IMR-90 (cell line): ENCODE data around the gene CLEC4D. TPM values are rescaled to one million over a fixed set of nuclear protein-coding genes. Genes with fewer than 3 reads are reported as not detected.

ENCODE experiments used
- ATAC-seq: fragments of 200-7000 bp; cut with Tn5 transposase; 2 replicates; pipeline ENCODE4 v1.9.1; 2020; ENCODE audit warnings: low read depth, mild to moderate bottlenecking, moderate library complexity
- BruUV-seq: library from RNA; stranded (reverse); fragments of 400-500 nt; replicated peaks from 2 replicates; lab custom pipeline; 2021; lab: Mats Ljungman, UMichigan
- CTCF ChIA-PET: fragments of 300-600 bp; formaldehyde crosslinking; extraction: SDS; loops from one replicate; lab custom pipeline; 2021; ENCODE audit warnings: antibody characterized with exemption; lab: Yijun Ruan, JAX
- POLR2A ChIA-PET: fragments of 300-600 bp; sonication (Branson Sonifier 250); formaldehyde crosslinking; loops from one replicate; lab custom pipeline; 2022; ENCODE audit warnings: antibody characterized with exemption; ENCODE audit not compliant: unreplicated experiment; lab: Charles Lee
- DNase-seq: peaks from one replicate; pipeline ENCODE4 v3.0.0; 2013
- H2AFZ ChIP-seq: replicated peaks from 2 replicates; pipeline ENCODE3; 2013; ENCODE audit warnings: low read length, mild to moderate bottlenecking; ENCODE audit not compliant: poor library complexity
- H2AK5ac ChIP-seq: 2 replicates; pipeline ENCODE4 v1.6.1; 2013; ENCODE audit warnings: low read depth, low read length, inconsistent platforms
- H2AK9ac ChIP-seq: replicated peaks from 2 replicates; pipeline ENCODE3; 2013; ENCODE audit warnings: mild to moderate bottlenecking, low read depth, low read length, moderate library complexity; ENCODE audit not compliant: poor library complexity
- H2BK120ac ChIP-seq: 2 replicates; pipeline ENCODE4 v1.6.1; 2013; ENCODE audit warnings: low read depth, low read length, inconsistent platforms
- H2BK15ac ChIP-seq: 3 replicates; pipeline ENCODE4 v1.6.1; 2013; ENCODE audit warnings: low read depth, low read length, inconsistent platforms
- H2BK20ac ChIP-seq: 2 replicates; pipeline ENCODE4 v1.6.1; 2013; ENCODE audit warnings: low read depth, mild to moderate bottlenecking, inconsistent platforms, low read length, moderate library complexity
- H2BK5ac ChIP-seq: 2 replicates; pipeline ENCODE4 v1.6.1; 2013; ENCODE audit warnings: mild to moderate bottlenecking, low read depth, low read length, inconsistent platforms; ENCODE audit not compliant: poor library complexity, severe bottlenecking
- H3K14ac ChIP-seq: replicated peaks from 2 replicates; pipeline ENCODE4 v1.6.1; 2013; ENCODE audit warnings: low read depth, low read length, inconsistent platforms
- H3K18ac ChIP-seq: 2 replicates; pipeline ENCODE4 v1.6.1; 2013; ENCODE audit warnings: low read depth, low read length, control low read depth
- H3K23ac ChIP-seq: 2 replicates; pipeline ENCODE4 v1.6.1; 2013; ENCODE audit warnings: low read depth, low read length, inconsistent platforms
- H3K27ac ChIP-seq: 2 replicates; pipeline ENCODE4 v1.5.1; 2013; ENCODE audit warnings: mild to moderate bottlenecking, control low read depth, low read length; ENCODE audit not compliant: insufficient read depth
- H3K27me3 ChIP-seq: 2 replicates; pipeline ENCODE4 v1.6.1; 2013; ENCODE audit warnings: low read length; ENCODE audit not compliant: control insufficient read depth, insufficient read depth
- H3K36me3 ChIP-seq: 2 replicates; pipeline ENCODE4 v1.6.1; 2013; ENCODE audit warnings: low read length, mixed read lengths; ENCODE audit not compliant: control insufficient read depth, insufficient read depth
- H3K4ac ChIP-seq: 2 replicates; pipeline ENCODE4 v1.6.1; 2013; ENCODE audit warnings: low read depth, low read length, inconsistent platforms
- H3K4me1 ChIP-seq: 2 replicates; pipeline ENCODE4 v1.6.1; 2013; ENCODE audit warnings: low read length, mixed read lengths; ENCODE audit not compliant: control insufficient read depth, insufficient read depth
- H3K4me2 ChIP-seq: 2 replicates; pipeline ENCODE4 v1.6.1; 2013; ENCODE audit warnings: low read depth, mild to moderate bottlenecking, control low read depth, low read length, moderate library complexity
- H3K4me3 ChIP-seq: 2 replicates; pipeline ENCODE4 v1.5.1; 2013; ENCODE audit warnings: low read depth, mild to moderate bottlenecking, control low read depth, low read length, moderate library complexity; ENCODE audit not compliant: insufficient read depth
- H3K56ac ChIP-seq: 2 replicates; pipeline ENCODE4 v1.6.1; 2013; ENCODE audit warnings: low read length, inconsistent platforms; ENCODE audit not compliant: insufficient read depth; ENCODE audit errors: extremely low read depth
- H3K79me1 ChIP-seq, 2 experiments: 2 replicates each; pipeline ENCODE4 v1.6.1; 2013; ENCODE audit warnings: low read length in 2 of 2, inconsistent platforms in 1 of 2, low read depth in 1 of 2
- H3K9ac ChIP-seq: 2 replicates; pipeline ENCODE4 v1.6.1; 2013; ENCODE audit warnings: low read depth, low read length, control low read depth
- H3K9me1 ChIP-seq: 2 replicates; pipeline ENCODE4 v1.6.1; 2013; ENCODE audit warnings: low read length, inconsistent platforms; ENCODE audit not compliant: insufficient read depth
- H3K9me3 ChIP-seq: 2 replicates; pipeline ENCODE4 v1.6.1; 2013; ENCODE audit warnings: low read length; ENCODE audit not compliant: control insufficient read depth, insufficient read depth
- H4K20me1 ChIP-seq: 2 replicates; pipeline ENCODE4 v1.6.1; 2013; ENCODE audit warnings: low read length, inconsistent platforms; ENCODE audit not compliant: insufficient read depth
- H4K5ac ChIP-seq: 2 replicates; pipeline ENCODE4 v1.6.1; 2013; ENCODE audit warnings: mild to moderate bottlenecking, low read depth, low read length, control low read depth
- H4K8ac ChIP-seq, 2 experiments: 2 replicates each; pipeline ENCODE4 v1.6.1; 2013; ENCODE audit warnings: low read depth in 2 of 2, low read length in 2 of 2, control low read depth in 1 of 2, inconsistent platforms in 1 of 2
- H4K91ac ChIP-seq: 2 replicates; pipeline ENCODE4 v1.6.1; 2013; ENCODE audit warnings: low read depth, low read length, inconsistent platforms; ENCODE audit not compliant: insufficient read depth
- CHD1 ChIP-seq: IDR thresholded peaks from 2 replicates; pipeline ENCODE4 v1.6.1; 2012; ENCODE audit warnings: low read depth, low read length, improper control_type of control experiment
- CTCF ChIP-seq: conservative IDR thresholded peaks from 2 replicates; pipeline ENCODE4 v1.5.1; 2012; ENCODE audit warnings: mild to moderate bottlenecking, low read depth, low read length, improper control_type of control experiment
- ELK1 ChIP-seq: fragments of 150-350 bp; IDR thresholded peaks from 2 replicates; pipeline ENCODE4 v1.6.1; 2016; ENCODE audit warnings: low read depth, mild to moderate bottlenecking, low read length, moderate library complexity, borderline replicate concordance
- FOS ChIP-seq: fragments of 150-350 bp; IDR thresholded peaks from 2 replicates; pipeline ENCODE4 v1.6.1; 2016; ENCODE audit warnings: low read depth, low read length
- MAFK ChIP-seq: IDR thresholded peaks from 2 replicates; pipeline ENCODE4 v1.6.1; 2012; ENCODE audit warnings: low read depth, low read length, improper control_type of control experiment
- MAZ ChIP-seq: IDR thresholded peaks from 2 replicates; pipeline ENCODE4 v1.6.1; 2012; ENCODE audit warnings: low read depth, mild to moderate bottlenecking, low read length, improper control_type of control experiment, moderate library complexity, borderline replicate concordance
- NFE2L2 ChIP-seq: fragments of 150-350 bp; IDR thresholded peaks from 2 replicates; pipeline ENCODE4 v1.6.1; 2016; ENCODE audit warnings: low read depth, mild to moderate bottlenecking, low read length
- RAD21 ChIP-seq: IDR thresholded peaks from 2 replicates; pipeline ENCODE4 v1.6.1; 2012; ENCODE audit warnings: low read length, improper control_type of control experiment
- SMC3 ChIP-seq: fragments of 150-350 bp; IDR thresholded peaks from 2 replicates; pipeline ENCODE4 v1.6.1; 2016; ENCODE audit warnings: low read depth, mild to moderate bottlenecking, antibody characterized with exemption, low read length, moderate library complexity
- USF2 ChIP-seq: fragments of 150-350 bp; IDR thresholded peaks from 2 replicates; pipeline ENCODE4 v1.6.1; 2017; ENCODE audit warnings: mild to moderate bottlenecking, antibody characterized with exemption, low read length, low read depth
- whole genome bisulfite sequencing, 2 experiments: methylation state at CpG; one replicate each; pipeline versions ENCODE4 v1.1.5 to v1.1.7; 2013; ENCODE audit warnings: missing lambda C conversion rate in 2 of 2; ENCODE audit not compliant: insufficient read length in 1 of 2; ENCODE audit errors: extremely low coverage in 2 of 2; 5-methylcytosine and 5-hydroxymethylcytosine counted together
- dilution Hi-C: fragments of 300-500 bp; cut with HindIII; formaldehyde crosslinking; loops from one replicate; pipeline ENCODE4 v1.14.3; 2018; ENCODE audit warnings: low sequenced_read_pairs; ENCODE audit not compliant: unreplicated experiment
- in situ Hi-C: fragments of 300-500 bp; cut with MboI; formaldehyde crosslinking; loops from 3 replicates; pipeline ENCODE4 v1.14.3; 2019; ENCODE audit warnings: low sequenced_read_pairs, inconsistent platforms, mixed read lengths
- intact Hi-C: fragments of 100-400 bp; cut with micrococcal nuclease; formaldehyde crosslinking; loops from 2 replicates; pipeline ENCODE4 v1.10.0; 2022
- polyA plus RNA-seq, 3 experiments: library from polyadenylated mRNA; depleted of rRNA; stranded (reverse); fragments of >200 nt; gene quantifications; 2 replicates each; pipeline ENCODE4 v1.2.3, GENCODE V29; 2012; ENCODE audit warnings: low replicate concordance in 1 of 3
- total RNA-seq: library from RNA; depleted of rRNA; stranded (reverse); fragments of >200 nt; gene quantifications from 2 replicates; pipeline ENCODE4 v1.2.3, GENCODE V29; 2012

The CLEC4D gene
- total and polyA plus RNA-seq, 2 of the 4 experiments (the other 2 are of a cell fraction) = not detected

GRCh38 chr12:8527250-8528130, 14.2 kb downstream of the CLEC4D start:
- CTCF ChIA-PET = no interaction called here
- intact Hi-C loops = no loop called here
- no peak overlapping the region for H2BK5ac ChIP-seq
- H4K20me1 ChIP-seq = no peaks in the 10 kb centered on the region
- no peak overlapping the region for H4K5ac ChIP-seq
- no peaks in the 10 kb centered on the region for H3K36me3 ChIP-seq
- dilution Hi-C loops = no loop called here
- H3K56ac ChIP-seq = no peak overlapping the region
- no peak overlapping the region for H3K23ac ChIP-seq
- ATAC-seq (no peak), DNase-seq (no peak)
- no peaks in the 10 kb centered on the region for H3K9me1 ChIP-seq
- H4K8ac ChIP-seq = no peak overlapping the region
- H2AK5ac ChIP-seq = no peak overlapping the region
- no peak overlapping the region for H3K27ac ChIP-seq
- no peaks in the 10 kb centered on the region for H3K9me3 ChIP-seq
- H3K4me2 ChIP-seq = no peak overlapping the region
- H3K4me1 ChIP-seq = no peaks in the 10 kb centered on the region
- no peak overlapping the region for H3K9ac ChIP-seq
- TF ChIP-seq CTCF (no peak), NFE2L2 (no peak), ELK1 (no peak), RAD21 (no peak), MAFK (no peak), USF2 (no peak), SMC3 (no peak), MAZ (no peak), FOS (no peak), CHD1 (no peak)
- no peak overlapping the region for H3K4me3 ChIP-seq
- no peak overlapping the region for H2BK20ac ChIP-seq
- H3K18ac ChIP-seq = no peak overlapping the region
- H3K4ac ChIP-seq = no peak overlapping the region
- H2AK9ac ChIP-seq = no peak overlapping the region
- no peak overlapping the region for H2BK15ac ChIP-seq
- POLR2A ChIA-PET = no interaction called here
- H3K79me1 ChIP-seq = no peaks in the 10 kb centered on the region
- in situ Hi-C loops = no loop called here
- no TSS peak for BruUV-seq
- no peak overlapping the region for H4K91ac ChIP-seq
- H2AFZ ChIP-seq = no peak overlapping the region
- WGBS, 2 experiments = 43% methylated on average over 5 of the region's 30 CpGs; no CpG with 5 or more reads in 1 of the 2 experiments
- H3K27me3 ChIP-seq = no peaks in the 10 kb centered on the region
- H2BK120ac ChIP-seq = no peak overlapping the region
- no peak overlapping the region for H3K14ac ChIP-seq
